ENCODE measurements around the gene PHACTR1. TPM values are rescaled to one million over a fixed set of nuclear protein-coding genes. Genes with fewer than 3 reads are reported as not detected.

The PHACTR1 gene
- total and polyA plus RNA-seq, 2 of the 4 experiments (the other 2 are of a cell fraction), result not detected

DNA sequence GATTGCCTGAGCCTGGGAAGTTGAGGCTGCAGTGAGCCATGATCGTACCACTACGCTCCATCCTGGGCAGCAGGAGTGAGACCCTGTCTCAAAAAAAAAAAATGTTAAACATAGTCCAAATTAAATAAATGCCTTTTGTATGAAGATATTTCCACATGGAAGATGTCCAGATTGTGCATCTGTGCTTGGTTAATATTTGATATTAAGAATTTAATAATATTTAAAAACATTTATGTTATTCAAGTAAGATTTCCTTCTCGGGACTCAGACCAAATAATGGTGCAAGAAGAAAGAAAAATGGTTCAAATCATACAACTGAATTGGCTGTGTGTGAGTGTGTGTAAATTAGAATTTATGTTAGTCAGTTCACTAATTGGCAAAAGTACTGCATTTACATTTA is 409.3 kb downstream of the PHACTR1 start:
- no peak for ATAC-seq (ENCODE audit: low read depth)
- TF ChIP-seq SMC3 (IDR thresholded peaks at IDR 0.05; ENCODE audit: low read depth, low read length) (no peak), RFX5 (IDR thresholded peaks at IDR 0.05; ENCODE audit: low read depth, low read length) (no peak), NFE2L2 (IDR thresholded peaks at IDR 0.05; ENCODE audit: low read depth, low read length) (no peak), MXI1 (IDR thresholded peaks at IDR 0.05; ENCODE audit: borderline replicate concordance, low read depth, low read length) (no peak), CHD1 (IDR thresholded peaks at IDR 0.05; ENCODE audit: low read depth, low read length) (no peak), CEBPB (IDR thresholded peaks at IDR 0.05; ENCODE audit: low read depth, low read length) (no peak)
- TF ChIP-seq, protein P1, sequence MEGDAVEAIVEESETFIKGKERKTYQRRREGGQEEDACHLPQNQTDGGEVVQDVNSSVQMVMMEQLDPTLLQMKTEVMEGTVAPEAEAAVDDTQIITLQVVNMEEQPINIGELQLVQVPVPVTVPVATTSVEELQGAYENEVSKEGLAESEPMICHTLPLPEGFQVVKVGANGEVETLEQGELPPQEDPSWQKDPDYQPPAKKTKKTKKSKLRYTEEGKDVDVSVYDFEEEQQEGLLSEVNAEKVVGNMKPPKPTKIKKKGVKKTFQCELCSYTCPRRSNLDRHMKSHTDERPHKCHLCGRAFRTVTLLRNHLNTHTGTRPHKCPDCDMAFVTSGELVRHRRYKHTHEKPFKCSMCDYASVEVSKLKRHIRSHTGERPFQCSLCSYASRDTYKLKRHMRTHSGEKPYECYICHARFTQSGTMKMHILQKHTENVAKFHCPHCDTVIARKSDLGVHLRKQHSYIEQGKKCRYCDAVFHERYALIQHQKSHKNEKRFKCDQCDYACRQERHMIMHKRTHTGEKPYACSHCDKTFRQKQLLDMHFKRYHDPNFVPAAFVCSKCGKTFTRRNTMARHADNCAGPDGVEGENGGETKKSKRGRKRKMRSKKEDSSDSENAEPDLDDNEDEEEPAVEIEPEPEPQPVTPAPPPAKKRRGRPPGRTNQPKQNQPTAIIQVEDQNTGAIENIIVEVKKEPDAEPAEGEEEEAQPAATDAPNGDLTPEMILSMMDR (conservative IDR thresholded peaks at IDR 0.05; ENCODE audit: low read depth, low read length), result no peak

More for the DNA sequence above, 409.3 kb downstream of the PHACTR1 start:
- intact Hi-C loops (cut with micrococcal nuclease), result no loop called here
- no peaks in the 10 kb centered on the region for H4K20me1 ChIP-seq (ENCODE audit: insufficient read depth, low read length)
- no TSS peak for BruUV-seq (replicated peaks)
- H3K4me3 ChIP-seq (ENCODE audit: insufficient read depth, low read depth, low read length), result no peak overlapping the region
- POLR2A ChIA-PET (ENCODE audit: unreplicated experiment), result no interaction called here
- H3K14ac ChIP-seq (replicated peaks; ENCODE audit: low read depth, low read length), result no peak overlapping the region
- no peak overlapping the region for H3K27ac ChIP-seq (ENCODE audit: insufficient read depth, low read length)
- H3K9me1 ChIP-seq (ENCODE audit: insufficient read depth, low read length), result no peaks in the 10 kb centered on the region
- no peak overlapping the region for H2AFZ ChIP-seq (replicated peaks; ENCODE audit: low read length, poor library complexity)
- no peak overlapping the region for H2BK5ac ChIP-seq (ENCODE audit: low read depth, low read length, poor library complexity, severe bottlenecking)
- H3K36me3 ChIP-seq (ENCODE audit: control insufficient read depth, insufficient read depth, low read length), result no peaks in the 10 kb centered on the region
- no CpG with 5 or more reads among the region's 3 CpGs for WGBS, 2 experiments (ENCODE audit: extremely low coverage in 2 of 2, insufficient read length in 1 of 2)
- no peak overlapping the region for H3K23ac ChIP-seq (ENCODE audit: low read depth, low read length)
- no peak overlapping the region for H4K8ac ChIP-seq (ENCODE audit: low read depth in 2 of 2, low read length in 2 of 2)
- H2BK15ac ChIP-seq (ENCODE audit: low read depth, low read length), result no peak overlapping the region
- no peak overlapping the region for H2BK120ac ChIP-seq (ENCODE audit: low read depth, low read length)
- CTCF ChIA-PET, result interaction anchor here (0.6 kb wide), 1 partner anchor 50 kb away, joined by 5 read pairs; no protein-coding TSS in a partner anchor
- H4K5ac ChIP-seq (ENCODE audit: low read depth, low read length), result no peak overlapping the region
- DNase-seq, result no peak
- no peak overlapping the region for H3K18ac ChIP-seq (ENCODE audit: low read depth, low read length)
- H3K4me2 ChIP-seq (ENCODE audit: low read depth, low read length), result no peak overlapping the region
- no peak overlapping the region for H3K9ac ChIP-seq (ENCODE audit: low read depth, low read length)
- H2AK5ac ChIP-seq (ENCODE audit: low read depth, low read length), result no peak overlapping the region
- H2AK9ac ChIP-seq (replicated peaks; ENCODE audit: low read depth, low read length, poor library complexity), result no peak overlapping the region
- H3K4ac ChIP-seq (ENCODE audit: low read depth, low read length), result no peak overlapping the region
- in situ Hi-C loops (cut with MboI; ENCODE audit: low sequenced_read_pairs), result no loop called here
- H3K4me1 ChIP-seq (ENCODE audit: control insufficient read depth, insufficient read depth, low read length), result no peaks in the 10 kb centered on the region
- H3K56ac ChIP-seq (ENCODE audit: extremely low read depth, insufficient read depth, low read length), result no peak overlapping the region
- H3K79me1 ChIP-seq (ENCODE audit: low read depth in 1 of 2, low read length in 2 of 2), result no peaks in the 10 kb centered on the region
- no peak overlapping the region for H4K91ac ChIP-seq (ENCODE audit: insufficient read depth, low read depth, low read length)
- no peaks in the 10 kb centered on the region for H3K27me3 ChIP-seq (ENCODE audit: control insufficient read depth, insufficient read depth, low read length)
- dilution Hi-C loops (cut with HindIII; ENCODE audit: low sequenced_read_pairs, unreplicated experiment), result no loop called here
- H2BK20ac ChIP-seq (ENCODE audit: low read depth, low read length), result no peak overlapping the region
- H3K9me3 ChIP-seq (ENCODE audit: control insufficient read depth, insufficient read depth, low read length), result no peaks in the 10 kb centered on the region
